Activated CD8-positive, alpha-beta memory T cell treated with anti-CD3 and anti-CD28 coated beads, Interleukin-2, amount 50 U/mL, for 24 hours (primary cell): ENCODE results near the gene ZBTB7B.
A peak's percentile ranks its signal among the peaks of the same experiment; 100 is the strongest.

Experiments
- DNase-seq: peaks from one replicate; pipeline ENCODE4 v3.0.0-alpha.2; 2020; ENCODE audit errors: extremely low read depth

The ZBTB7B gene

DNA sequence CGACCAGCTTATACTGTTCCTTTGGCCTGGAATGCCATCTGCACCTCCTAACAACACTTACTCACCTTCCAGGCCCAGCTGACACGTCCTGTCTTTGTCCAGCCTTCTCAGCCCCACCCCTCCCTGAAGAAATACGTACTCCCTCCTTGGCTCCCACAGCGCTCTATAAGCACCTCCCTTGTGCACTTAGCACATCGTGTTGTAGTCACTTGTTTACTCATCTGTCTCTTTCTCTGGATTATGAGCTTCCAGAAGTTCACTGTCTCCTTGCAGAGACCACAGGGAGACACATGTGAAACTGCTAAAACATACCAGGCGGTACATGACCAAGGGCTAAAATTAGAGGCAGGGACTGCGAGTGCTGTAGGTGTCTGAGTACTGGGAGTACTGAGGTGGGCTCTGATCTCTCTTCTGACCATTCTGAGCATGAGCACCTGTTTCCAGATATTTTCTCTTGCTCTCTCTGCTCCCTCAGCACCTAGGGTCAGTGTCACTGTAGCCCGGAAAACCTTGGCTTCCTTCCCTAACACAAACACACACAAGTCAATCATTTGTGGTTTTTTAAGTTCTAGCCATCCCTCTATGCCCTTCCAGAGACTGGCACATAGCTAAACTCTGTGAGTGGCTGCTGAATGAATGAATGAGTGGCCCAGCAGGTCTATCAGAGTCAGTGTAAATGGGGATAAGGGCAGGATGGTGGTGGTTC, 36.2 kb downstream of the ZBTB7B start:
- DNase-seq = no peak

DNA sequence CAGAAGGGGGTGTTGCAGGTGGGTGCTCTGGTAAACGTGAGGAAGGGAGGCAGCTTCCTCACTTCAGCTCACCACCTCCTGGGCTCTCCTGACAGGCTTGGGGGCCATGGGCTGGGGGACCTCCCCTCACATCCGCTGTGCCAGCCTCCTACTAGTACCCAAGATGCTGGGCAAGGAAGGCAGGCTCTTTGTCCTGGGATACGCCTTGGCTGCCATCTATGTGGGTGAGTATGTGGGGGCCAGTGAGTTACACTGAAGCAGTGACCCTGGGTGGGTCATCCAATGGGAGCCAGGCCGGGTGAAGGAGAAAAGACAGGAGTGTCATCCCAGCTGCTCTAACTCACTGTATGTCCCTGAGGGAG, 36.7 kb downstream of the ZBTB7B start:
- no peak for DNase-seq

DNA sequence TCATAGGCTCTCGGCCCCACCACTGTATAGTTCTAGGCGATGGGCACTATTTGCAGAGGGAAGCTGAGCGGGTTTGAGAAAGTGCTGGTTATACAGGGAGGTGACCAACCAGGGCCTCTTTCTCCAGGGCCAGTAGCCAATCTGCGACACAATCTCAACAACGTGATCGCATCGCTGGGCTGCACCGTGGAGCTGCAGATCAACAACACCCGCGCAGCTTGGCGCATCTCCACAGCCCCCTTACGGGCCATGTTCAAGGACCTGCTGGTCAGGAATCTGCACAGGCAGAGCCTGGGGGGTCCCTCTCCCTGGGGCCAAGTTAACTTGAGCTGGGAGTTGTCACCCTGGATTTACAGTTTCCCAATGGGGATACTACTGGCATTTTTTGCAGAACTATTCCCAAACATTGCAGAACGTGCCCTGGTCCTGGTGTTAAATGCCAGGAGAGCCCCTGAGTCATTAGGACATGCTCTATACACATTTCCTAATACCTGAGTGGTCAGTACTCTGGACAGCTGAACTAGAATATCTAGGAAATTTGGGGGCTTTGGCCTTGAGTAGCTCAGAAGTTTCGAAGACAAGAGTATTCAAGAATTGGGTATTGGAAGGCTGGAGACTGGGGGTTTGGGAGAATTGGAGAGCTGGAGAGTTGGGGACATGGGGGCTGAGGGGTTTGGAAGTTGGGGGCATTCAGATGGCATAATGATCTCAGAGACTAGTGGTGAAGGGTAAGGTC, 37.9 kb downstream of the ZBTB7B start:
- DNase-seq = no peak

DNA sequence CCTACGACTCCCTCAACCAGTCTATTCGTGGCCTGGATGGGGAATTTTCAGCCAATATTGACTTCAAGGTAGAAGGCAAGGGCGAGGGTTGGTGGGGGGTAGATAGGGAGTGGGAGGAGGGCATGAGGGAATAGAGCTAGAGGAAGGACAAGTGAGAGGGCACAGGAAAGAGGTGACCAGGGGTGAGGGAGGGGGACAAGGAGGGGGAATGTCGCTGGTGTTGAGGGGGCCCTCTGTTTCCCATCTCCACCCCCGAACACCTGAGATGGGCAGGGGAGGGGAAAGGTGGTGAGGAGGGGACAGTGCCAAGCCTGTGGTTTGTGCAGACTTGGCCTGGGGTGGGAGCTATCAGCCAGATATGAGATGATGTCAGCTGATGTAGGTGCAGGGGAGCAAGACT, 40.2 kb downstream of the ZBTB7B start:
- no peak for DNase-seq

DNA sequence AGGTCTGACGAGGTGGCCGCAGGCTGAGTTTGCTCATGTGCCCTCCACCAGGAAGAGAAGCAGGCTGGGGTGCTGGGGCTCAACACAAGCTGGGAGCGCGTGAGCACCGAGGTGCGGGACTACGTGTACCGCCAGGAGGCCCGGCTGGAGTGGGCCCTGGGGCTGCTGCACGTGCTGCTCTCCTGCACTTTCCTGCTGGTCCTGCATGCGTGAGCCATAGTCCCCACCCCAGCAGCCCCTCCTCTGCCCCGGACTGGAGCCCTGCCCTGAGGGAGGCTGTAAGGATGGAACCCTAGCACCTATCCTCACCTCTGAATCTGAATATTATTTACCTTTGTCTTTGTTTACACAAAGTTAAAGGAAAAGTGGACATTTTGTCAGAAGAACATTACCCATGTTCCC, 40.7 kb downstream of the ZBTB7B start:
- no peak for DNase-seq

DNA sequence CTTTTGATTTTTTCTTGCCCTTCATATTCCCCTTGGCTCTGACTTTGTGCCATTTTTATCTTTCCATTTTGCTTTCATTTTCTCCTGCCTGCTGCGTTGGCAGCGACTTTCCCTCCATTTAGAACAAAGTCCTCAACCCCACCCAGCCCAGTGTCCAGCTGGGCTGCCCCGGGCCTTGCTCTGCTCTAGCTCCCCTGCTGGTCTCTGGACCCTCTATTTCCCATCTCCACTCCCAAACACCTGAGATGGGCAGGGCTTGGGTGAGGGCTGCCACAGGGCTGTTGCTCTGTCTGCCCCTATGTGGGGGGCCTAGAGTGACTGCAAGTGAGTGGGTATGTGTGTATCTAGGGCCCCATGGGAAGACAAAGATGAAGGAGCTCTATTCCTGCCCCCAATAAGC, 41.2 kb downstream of the ZBTB7B start:
- DNase-seq = no peak

DNA sequence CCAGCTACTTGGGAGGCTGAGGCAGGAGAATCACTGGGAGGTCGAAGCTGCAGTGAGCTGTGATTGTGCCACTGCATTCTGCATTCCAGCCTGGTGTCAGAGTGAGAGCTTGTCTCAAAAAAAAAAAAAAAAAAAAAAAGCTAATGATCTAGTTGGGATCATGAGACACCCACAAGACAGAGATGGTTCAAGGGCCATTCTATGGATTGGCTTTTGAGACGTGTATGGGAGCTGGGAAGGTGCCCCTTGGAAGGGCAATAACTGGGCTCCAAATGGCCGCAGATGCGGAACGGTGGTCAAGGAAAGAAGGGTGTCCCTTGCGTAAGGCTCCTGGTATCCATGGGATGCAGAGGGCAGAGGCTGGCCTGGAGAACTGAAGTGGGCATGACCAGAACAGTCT, 41.8 kb downstream of the ZBTB7B start:
- no peak for DNase-seq

DNA sequence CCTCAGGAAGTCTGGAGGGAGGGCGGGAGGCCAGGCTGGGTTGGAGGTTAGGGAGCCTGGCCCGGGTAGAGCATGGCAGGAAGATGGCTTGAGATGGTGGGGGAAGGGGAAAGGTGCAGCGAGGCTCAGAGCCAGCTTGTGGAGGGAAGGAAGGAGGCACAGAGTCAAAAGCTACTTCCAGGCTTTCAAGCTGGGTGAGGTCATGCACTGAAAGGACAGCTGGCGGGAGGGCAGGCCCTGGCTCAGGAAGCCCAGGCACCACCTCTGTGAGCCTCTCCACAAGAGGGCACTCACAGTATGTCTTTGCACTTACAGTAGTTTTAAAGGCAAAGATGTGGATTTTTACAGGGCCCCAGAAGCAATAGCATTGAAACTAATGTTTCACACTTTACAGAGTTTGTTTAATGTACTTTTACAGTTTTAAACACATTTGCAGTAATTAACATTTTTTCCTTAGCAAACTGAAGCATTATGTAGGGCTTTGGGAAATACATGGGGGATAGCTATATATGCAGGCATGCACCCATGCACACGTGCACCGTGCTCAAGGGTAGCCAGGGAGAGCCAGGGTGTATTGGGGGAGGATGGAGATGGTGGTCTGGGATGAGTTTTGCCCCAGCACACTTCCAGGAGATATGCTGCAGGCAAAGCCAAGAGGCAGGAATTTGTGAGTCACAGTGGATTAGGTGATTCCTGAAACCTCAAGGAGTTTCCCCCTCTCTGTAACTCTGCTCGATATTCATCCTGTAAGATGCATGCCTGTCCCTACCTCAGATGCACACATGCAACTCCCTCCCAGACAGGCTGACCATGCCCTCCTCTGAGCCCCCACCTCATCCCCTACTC, 42.4 kb downstream of the ZBTB7B start:
- no peak for DNase-seq

DNA sequence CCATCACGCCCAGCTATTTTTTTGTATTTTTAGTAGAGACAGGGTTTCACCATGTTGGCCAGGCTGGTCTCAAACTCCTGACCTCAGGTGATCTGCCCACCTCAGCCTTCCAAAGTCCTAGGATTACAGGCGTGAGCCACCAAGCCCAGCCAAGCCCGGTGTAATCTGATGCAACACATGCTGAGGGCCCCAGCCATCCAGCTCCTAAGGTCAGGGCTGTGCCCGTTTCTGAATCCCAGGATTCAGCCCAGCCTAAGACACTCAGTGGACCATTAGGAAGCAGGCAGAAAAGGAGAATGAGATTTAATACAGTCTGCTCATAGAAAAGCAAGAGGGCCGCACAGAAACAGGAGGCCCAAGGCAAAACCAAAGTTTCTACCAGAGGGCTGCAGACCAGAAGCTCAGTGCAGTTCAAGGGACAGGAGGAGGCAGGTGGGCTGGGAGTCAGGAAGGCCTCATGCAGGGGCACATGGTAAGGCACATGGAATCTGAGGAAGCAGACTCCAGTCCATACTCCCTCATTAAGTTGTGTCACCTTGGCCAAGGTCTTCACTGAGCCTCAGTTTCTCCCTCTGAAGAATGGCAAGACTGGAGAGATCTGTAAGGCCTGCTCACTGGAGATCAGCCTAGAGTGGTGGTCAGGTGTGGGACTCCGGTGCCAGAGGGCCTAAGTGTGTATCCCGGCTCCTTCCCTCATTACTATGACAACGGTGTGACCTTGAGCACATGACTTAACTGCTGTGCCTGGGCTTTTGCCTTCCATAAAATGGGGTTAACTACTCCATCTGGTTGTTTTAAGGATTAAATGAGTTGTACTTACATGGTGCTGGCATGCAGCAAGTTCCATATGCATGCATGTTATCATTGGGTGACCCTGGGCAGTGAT, 46.1 kb downstream of the ZBTB7B start:
- DNase-seq = no peak

DNA sequence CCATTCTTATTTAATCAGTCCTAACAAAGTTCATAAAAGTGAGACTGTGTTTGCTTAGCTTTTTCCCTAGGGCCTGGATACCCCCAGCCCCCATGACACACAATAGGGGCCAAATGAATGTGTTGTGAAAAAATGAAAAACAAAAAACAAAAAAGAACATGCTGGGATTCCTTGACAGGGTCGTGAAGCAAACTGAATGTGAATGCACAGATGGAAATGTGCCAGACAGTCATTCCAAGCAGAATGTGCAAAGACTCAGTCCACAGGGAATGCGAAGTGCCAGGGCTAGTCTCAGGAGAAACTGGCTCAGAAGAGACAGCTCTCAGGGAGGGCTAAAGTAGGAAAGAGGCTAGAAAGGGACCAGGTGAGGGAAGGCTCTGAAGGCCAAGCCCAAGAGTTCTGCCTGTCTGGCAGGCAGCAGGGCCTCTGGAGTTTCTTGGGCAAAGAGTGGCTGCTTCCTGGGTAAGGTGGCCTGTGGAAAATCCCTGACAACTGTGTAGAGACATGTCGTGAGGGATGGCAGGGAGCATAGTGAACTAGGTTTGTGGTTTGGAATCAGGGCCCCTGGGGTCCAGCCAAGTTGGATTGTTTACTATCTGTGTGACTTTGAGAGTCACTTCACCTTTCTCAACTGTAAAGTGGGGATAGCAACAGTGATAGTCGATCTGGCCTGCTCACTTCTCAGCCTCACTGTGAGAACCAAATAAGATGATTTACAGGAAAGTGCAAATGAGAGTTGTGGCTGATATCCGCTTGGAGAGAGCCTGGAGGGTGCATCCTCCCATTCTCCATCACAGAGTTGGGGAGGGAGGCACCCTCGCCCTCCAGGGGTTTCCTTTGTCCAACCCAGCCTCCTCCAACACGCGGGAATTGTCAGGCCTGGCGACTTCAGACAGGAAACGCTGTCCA, 47.3 kb downstream of the ZBTB7B start:
- DNase-seq = no peak

DNA sequence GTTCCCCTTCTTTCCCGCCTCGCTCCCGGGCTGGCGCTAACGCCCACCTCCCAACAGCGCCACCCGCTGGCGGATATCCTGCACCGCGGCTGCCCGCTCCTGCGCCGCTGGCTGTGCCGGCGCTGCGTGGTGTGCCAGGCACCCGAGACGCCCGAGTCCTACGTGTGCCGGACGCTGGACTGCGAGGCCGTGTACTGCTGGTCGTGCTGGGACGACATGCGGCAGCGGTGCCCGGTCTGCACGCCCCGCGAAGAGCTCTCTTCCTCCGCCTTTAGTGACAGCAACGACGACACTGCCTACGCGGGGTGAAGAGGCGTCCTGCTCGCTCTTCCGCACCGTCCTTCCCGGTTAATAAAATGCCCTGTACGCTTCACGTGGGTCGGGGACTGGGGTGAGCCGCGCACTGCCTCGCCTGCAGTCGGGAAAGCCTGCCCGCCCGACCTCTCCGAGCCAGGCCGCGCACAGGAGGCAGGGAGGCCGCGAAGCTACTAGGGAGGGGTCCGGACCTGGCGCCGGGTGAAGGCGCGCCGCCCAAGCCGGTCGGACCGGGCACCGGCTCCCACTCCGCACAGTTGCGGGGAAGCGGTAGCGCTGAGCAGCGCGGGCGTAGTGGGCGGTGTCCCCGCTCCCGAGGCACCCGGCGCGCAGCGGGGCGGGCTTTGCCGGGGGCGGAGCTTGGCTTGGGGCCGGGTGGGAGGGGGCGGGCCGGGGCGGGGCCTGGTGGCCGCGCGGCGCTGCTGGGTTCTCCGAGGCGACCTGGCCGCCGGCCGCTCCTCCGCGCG, 48.1 kb downstream of the ZBTB7B start, which contains the start of gene ADAM15:
TSS of gene ADAM15 (plus strand) at position 757 of the 782 bp plus-strand sequence. CDS start 71 bp downstream, outside the sequence.
- DNase-seq = peak; percentile 36

DNA sequence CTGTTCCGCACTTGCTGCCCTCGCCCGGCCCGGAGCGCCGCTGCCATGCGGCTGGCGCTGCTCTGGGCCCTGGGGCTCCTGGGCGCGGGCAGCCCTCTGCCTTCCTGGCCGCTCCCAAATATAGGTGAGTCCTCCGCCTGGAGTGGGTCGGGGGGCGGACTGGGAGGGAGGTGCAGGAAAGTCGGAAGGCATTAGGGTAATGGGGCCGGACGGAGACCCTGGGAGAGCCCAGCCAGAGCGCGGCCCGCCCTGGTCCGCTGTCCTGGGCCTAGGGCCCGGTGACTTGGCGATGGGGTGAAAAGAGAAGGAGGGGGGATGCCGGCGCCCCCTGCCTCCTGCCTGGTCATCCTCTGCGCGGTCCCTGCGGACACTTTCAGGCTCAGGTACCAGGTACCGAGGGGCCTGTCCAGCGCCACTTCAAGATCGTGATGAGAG, 48.8 kb downstream of the ZBTB7B start:
- no peak for DNase-seq

DNA sequence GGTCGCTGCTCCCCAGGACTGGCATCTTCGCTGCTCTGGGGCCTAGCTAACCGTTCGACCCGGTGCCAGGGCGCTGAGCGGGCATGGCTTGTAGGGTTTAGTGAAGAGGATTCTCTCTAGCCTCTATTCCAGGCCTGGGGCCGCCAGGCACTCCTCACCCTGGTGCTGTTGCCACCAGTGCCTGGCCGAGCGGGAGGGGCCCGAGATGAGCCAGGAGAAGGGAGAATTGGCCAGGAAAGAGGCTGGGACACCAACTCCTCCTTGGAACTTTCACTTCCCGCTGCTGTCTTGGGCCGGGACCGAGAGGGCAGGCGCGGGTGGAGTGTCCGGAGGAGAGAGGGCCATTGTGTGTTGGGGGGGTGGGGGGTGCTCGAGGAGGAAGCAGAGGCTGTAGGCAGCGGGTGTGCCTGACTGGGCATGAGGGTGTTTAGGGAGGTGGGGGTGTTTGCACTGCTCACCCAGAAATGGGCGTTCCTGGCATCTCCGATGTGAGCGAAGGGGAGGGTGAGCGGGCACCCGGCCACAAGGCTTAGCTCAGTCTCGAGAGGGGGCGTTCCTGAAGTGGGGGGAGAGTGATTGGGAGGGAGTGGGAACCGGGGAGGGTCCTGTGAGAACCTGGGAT, 49.3 kb downstream of the ZBTB7B start:
- DNase-seq = no peak

DNA sequence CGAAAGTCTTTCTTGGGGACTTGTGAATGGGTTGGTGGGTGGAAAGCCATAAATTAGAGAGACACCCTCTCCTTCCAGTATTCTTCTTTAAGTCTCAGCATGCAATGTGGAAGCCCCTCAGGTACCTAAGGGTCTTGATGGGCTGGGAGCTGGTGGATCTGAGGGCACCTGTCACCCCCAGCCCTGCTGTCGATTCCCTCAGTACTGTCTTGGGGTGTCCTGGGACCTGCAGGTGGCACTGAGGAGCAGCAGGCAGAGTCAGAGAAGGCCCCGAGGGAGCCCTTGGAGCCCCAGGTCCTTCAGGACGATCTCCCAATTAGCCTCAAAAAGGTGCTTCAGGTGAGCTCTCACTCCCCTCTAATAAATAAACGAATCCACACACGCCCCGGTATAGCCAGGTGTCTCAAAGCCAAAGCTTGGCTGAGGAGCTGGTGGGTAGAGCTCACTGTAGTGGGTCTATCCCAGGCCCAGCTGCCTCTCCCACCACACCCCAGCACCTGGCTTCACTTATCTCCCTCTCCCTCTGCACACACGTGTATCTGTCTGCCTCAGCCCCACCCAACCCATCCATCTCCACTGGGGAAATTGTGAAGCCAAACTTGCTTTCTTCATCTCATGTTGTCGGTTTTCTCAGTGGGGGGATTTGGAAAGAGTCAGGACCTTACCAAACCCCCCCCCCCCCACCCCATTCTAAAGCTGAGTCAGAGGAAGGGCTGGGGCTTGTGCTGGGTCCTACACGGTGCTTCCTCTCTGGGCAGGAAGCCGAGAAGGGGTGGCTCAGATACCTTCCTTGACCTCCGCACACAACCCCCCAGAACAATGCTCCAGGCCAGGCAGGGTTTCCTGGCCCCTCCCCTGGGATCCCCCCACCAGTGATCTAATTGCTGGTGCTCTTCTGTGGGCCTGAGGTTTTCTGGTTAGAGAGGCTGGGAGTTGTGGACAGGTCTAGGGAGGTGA, 50.1 kb downstream of the ZBTB7B start:
- no peak for DNase-seq

DNA sequence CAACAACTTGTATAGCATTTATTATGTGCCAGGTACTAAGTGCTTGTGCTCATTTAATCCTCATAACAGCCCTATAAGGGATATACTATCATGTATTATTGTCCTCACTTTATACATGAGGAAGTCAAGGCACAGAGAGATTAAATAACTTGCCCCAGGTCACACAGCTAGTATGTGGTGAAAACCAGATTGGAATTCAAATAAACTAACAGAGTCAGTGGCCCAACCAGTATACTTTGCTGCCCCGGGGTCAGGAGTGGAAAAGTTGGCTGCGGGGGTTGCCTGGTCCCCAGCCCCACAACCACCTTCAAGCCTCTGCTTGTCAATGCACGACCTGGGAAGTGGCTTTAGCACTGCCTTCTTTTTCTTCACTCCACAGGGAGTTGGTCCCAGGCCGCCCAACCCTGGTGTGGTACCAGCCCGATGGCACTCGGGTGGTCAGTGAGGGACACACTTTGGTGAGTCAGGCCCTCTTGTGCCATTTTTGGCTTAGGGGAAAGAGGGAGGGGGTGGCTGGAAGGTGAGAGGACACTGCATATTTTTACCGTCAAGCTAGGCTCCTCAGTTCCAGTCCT, 51.0 kb downstream of the ZBTB7B start:
- no peak for DNase-seq

DNA sequence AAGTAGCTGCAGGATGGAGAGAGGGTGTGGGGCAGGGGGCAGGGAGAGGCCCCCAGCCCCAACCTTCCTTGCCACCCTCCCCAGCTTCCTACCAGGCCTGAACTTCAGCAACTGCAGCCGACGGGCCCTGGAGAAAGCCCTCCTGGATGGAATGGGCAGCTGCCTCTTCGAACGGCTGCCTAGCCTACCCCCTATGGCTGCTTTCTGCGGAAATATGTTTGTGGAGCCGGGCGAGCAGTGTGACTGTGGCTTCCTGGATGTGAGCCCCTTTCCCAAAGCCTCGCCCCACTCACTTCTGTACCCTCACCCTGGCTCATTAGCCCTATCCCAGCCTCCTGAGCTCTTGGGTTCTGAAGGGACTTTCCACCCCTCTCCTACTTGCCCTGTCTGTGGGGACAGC, 54.5 kb downstream of the ZBTB7B start:
- DNase-seq = no peak

DNA sequence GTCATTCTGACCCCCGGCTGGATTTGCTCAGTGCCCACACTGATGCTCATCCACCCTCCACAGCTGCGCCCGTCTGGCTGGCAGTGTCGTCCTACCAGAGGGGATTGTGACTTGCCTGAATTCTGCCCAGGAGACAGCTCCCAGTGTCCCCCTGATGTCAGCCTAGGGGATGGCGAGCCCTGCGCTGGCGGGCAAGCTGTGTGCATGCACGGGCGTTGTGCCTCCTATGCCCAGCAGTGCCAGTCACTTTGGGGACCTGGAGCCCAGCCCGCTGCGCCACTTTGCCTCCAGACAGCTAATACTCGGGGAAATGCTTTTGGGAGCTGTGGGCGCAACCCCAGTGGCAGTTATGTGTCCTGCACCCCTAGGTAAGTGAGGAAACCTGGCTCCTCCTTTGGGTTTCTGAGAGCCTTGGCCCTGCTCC, 55.2 kb downstream of the ZBTB7B start:
- no peak for DNase-seq

DNA sequence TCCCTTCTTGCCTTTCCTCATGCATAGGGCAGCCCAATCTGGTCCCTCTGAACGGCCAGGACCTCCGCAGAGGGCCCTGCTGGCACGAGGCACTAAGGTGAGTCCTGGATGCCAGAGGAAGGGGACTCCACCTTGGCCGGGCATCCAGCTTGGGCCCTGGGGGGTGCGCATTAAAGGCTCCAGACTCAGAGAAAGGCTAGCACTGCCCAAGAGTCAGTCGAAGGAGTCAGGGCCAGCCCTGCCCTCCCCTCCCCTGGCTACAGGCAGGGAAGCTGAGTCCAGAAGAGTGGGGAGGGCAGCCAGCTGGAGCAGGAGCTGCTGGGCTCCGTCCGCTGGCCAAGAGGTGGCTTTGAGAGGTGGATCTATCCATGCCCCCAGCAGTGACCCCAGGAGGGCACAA, 58.1 kb downstream of the ZBTB7B start:
- DNase-seq = no peak
